ENCODE data around the gene IQCC.

The IQCC gene

DNA sequence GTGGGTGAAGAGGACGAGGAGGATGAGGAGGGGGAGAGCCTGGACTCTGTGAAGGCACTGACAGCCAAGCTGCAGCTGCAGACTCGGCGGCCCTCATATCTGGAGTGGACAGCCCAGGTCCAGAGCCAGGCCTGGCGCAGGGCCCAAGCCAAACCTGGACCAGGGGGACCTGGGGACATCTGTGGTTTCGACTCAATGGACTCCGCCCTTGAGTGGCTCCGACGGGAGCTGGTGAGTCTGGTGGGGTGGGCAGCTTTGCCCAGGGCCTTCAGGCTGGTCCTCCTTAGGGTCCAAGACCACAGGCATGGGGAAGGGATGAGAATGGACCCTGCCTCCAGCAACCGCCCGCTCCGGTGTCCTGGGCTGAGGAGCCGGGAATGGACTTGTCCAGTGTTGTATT lies 42.0 kb downstream of the IQCC start:
- TF ChIP-seq TCF12 (IDR thresholded peaks at IDR 0.05; ENCODE audit: low read depth): no peak
- no peak for TF ChIP-seq EP300 (IDR thresholded peaks at IDR 0.05; ENCODE audit: borderline replicate concordance)
- no peak for TF ChIP-seq TEAD4 (IDR thresholded peaks at IDR 0.05)
- TF ChIP-seq REST (IDR thresholded peaks at IDR 0.05; ENCODE audit: low read depth): no peak
- TF ChIP-seq CEBPB (IDR thresholded peaks at IDR 0.05): no peak
- no peak for TF ChIP-seq ZBTB7A (IDR thresholded peaks at IDR 0.05; ENCODE audit: low read depth)
- TF ChIP-seq FOXM1 (IDR thresholded peaks at IDR 0.05; ENCODE audit: borderline replicate concordance, low read depth): no peak
- TF ChIP-seq, protein P1, sequence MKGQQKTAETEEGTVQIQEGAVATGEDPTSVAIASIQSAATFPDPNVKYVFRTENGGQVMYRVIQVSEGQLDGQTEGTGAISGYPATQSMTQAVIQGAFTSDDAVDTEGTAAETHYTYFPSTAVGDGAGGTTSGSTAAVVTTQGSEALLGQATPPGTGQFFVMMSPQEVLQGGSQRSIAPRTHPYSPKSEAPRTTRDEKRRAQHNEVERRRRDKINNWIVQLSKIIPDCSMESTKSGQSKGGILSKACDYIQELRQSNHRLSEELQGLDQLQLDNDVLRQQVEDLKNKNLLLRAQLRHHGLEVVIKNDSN (IDR thresholded peaks at IDR 0.05): no peak
- no peak for TF ChIP-seq RAD21 (IDR thresholded peaks at IDR 0.05; ENCODE audit: low read depth)
- TF ChIP-seq, protein P2, sequence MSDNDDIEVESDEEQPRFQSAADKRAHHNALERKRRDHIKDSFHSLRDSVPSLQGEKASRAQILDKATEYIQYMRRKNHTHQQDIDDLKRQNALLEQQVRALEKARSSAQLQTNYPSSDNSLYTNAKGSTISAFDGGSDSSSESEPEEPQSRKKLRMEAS (IDR thresholded peaks at IDR 0.05): no peak
- TF ChIP-seq TAF1 (IDR thresholded peaks at IDR 0.05; ENCODE audit: low read depth): no peak

GRCh38 chr1:32247983-32248889 lies 42.8 kb downstream of the IQCC start:
- TF ChIP-seq TCF12 (IDR thresholded peaks at IDR 0.05; ENCODE audit: low read depth) (no peak), TAF1 (IDR thresholded peaks at IDR 0.05; ENCODE audit: low read depth) (no peak), YY1 (IDR thresholded peaks at IDR 0.05; ENCODE audit: low read depth) (no peak), RAD21 (IDR thresholded peaks at IDR 0.05; ENCODE audit: low read depth) (peak; percentile 69; the same call in 1 of the 2 replicates)
- TF ChIP-seq, protein P2 (IDR thresholded peaks at IDR 0.05): peak; percentile 14; the same call in 1 of the 2 replicates

GRCh38 chr1:32249831-32250525 lies 44.5 kb downstream of the IQCC start:
- TF ChIP-seq FOXM1 (IDR thresholded peaks at IDR 0.05; ENCODE audit: borderline replicate concordance, low read depth) (no peak), ZBTB7A (IDR thresholded peaks at IDR 0.05; ENCODE audit: low read depth) (no peak), TAF1 (IDR thresholded peaks at IDR 0.05; ENCODE audit: low read depth) (no peak), EGR1 (IDR thresholded peaks at IDR 0.05) (no peak), RAD21 (IDR thresholded peaks at IDR 0.05; ENCODE audit: low read depth) (no peak), YY1 (IDR thresholded peaks at IDR 0.05; ENCODE audit: low read depth) (no peak), TEAD4 (IDR thresholded peaks at IDR 0.05) (no peak), TCF12 (IDR thresholded peaks at IDR 0.05; ENCODE audit: low read depth) (no peak), EP300 (IDR thresholded peaks at IDR 0.05; ENCODE audit: borderline replicate concordance) (no peak), CEBPB (IDR thresholded peaks at IDR 0.05) (no peak), NFIC (IDR thresholded peaks at IDR 0.05) (no peak)
- TF ChIP-seq, protein P2 (IDR thresholded peaks at IDR 0.05): no peak

DNA sequence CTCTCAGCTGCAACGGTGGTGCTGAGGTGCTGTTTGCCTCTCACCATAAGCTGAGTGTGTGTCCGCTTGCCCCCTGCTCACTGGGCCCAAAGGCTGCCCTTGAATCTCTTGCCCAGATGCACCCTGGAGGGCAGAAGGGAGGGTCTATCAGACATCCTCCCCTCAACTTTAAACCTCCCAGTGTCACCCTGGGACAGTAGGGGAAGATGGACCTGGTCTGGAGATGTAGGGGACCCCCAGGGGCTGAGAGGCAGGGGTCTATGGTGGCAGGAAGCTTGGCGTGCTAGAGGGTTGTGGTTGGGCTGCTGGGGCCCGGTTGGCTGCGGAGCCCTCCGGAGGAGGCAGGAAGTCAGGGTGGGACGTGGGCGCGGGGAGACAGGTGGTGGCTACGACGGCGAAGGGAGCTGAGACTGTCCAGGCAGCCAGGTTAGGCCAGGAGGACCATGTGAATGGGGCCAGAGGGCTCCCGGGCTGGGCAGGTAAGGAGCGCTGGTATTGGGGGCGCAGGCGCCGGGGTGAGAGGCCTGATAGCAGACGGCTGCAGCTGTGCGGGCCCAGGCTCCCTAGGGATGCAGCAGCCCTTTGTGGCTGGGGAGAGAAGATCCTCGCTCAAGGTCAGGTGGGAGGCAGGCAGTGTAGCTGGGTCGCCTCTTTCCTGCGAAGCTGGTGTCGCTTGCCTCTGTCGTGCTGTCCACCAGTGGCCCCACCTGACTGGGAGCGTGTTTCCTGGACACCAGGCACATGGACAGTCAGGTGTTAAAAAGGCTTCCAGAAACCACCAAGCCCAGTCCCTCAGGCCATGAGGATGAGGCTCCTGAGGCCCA lies 45.6 kb downstream of the IQCC start, which contains the start of gene LCK:
Gene LCK (plus strand): TSS at position 373 of the 824 bp plus-strand sequence. CDS start 23,065 bp downstream, outside the sequence.
- TF ChIP-seq, protein P1 (IDR thresholded peaks at IDR 0.05): no peak
- no peak for TF ChIP-seq EGR1 (IDR thresholded peaks at IDR 0.05)

DNA sequence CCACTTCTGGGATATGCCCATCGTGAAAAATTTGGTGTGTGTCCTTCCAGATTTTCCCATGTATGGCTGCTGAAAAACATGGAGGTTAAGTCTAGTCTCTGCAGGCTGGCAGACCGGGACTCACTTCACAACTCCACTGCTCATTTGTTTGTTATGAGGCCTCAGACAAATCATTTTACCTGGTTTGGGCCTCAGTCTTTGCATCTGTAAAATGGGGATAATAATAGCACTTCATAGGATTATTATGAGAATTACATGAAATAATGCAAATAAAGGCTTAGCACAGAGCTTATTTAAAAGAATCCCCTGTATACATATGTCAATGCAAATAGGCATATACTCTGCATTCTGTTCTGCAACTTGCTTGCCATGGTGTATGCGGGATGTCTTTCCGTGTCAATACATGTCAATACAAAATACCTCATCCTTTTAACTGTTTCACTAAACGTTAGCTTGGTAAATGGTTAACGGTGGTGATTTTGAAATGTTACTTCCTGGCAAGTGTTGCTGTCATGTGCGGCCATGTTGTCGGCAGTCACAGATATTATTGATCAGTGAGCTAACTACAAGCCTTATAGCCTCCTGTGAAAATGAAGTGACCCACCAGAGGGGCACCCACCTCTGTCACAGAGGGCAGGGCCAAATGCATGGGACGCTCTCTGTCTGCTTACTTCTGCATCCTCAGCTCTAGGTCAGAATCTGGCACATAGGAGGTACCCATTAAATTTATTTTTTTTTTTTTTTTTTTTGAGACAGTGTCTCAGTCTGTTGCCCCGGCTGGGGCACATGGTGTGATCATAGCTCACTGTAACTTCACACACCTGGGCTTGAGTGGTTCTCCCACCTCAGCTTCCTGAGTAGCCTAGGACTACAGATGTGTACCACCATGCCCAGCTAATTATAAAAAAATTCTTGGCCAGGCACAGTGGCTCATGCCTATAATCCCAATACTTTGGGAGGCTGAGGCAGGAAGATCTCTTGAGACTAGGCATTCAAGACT lies 49.9 kb downstream of the IQCC start:
- no peak for TF ChIP-seq CREB1 (IDR thresholded peaks at IDR 0.05; ENCODE audit: low read depth)
- no peak for TF ChIP-seq CEBPB (IDR thresholded peaks at IDR 0.05)
- TF ChIP-seq TCF12 (IDR thresholded peaks at IDR 0.05; ENCODE audit: low read depth): no peak

Measured in Ishikawa (cell line).